ENCODE data around the gene PEX19. TPM values are rescaled to one million over a fixed set of nuclear protein-coding genes. Genes with fewer than 3 reads are reported as not detected.
A peak's percentile ranks its signal among the peaks of the same experiment; 100 is the strongest.

The PEX19 gene
- total RNA-seq, 1 donor from 2014 or later = 74.6 TPM

- Mint-ChIP-seq H3K4me1 (no peaks in the 10 kb centered on the region), H3K9me3 (no peaks in the 10 kb centered on the region), H3K27me3 (ENCODE audit: insufficient read depth, low read depth) (no peaks in the 10 kb centered on the region), H3K4me3 (no peak overlapping the region), H3K27ac (no peak overlapping the region), H3K36me3 (peaks cover 32% of the 10 kb centered on the region)
- Histone ChIP-seq H3K4me2 (no peak overlapping the region), H3K27me3 (no peaks in the 10 kb centered on the region), H3K4me3 (no peak overlapping the region), H3K79me2 (ENCODE audit: low read depth) (no peaks in the 10 kb centered on the region), H3F3A (ENCODE audit: low read depth) (peaks cover 9% of the 10 kb centered on the region), H4K20me1 (ENCODE audit: low read depth) (peaks cover 13% of the 10 kb centered on the region), H3K9me3 (ENCODE audit: low read depth) (no peaks in the 10 kb centered on the region), H3K27ac (no peak overlapping the region), H3K36me3 (peaks cover 23% of the 10 kb centered on the region), H3K9ac (no peak overlapping the region), H2AFZ (replicated peaks) (no peak overlapping the region), H3K4me1 (peaks cover 9% of the 10 kb centered on the region)
- DNase-seq (ENCODE audit: low spot score) = no peak
- no peak for TF ChIP-seq CTCF (IDR thresholded peaks at IDR 0.05)
Observed at GRCh38 chr1:160309185-160309557, 24.2 kb upstream of the PEX19 start.

GRCh38 chr1:160308451-160309184 is 23.7 kb upstream of the PEX19 start:
- H3K27ac ChIP-seq = peak overlapping the region; percentile 72
- peaks cover 9% of the 10 kb centered on the region for H3F3A ChIP-seq (ENCODE audit: low read depth)
- no peak overlapping the region for H2AFZ ChIP-seq (replicated peaks)
- H4K20me1 ChIP-seq (ENCODE audit: low read depth) = peaks cover 13% of the 10 kb centered on the region
- no peak overlapping the region for H3K4me3 ChIP-seq
- H3K4me1 ChIP-seq = peaks cover 9% of the 10 kb centered on the region
- no peak overlapping the region for H3K4me2 ChIP-seq
- H3K27me3 ChIP-seq = no peaks in the 10 kb centered on the region
- no peak for DNase-seq (ENCODE audit: low spot score)
- H3K9me3 ChIP-seq (ENCODE audit: low read depth) = no peaks in the 10 kb centered on the region
- no peaks in the 10 kb centered on the region for H3K79me2 ChIP-seq (ENCODE audit: low read depth)
- Mint-ChIP-seq H3K27me3 (ENCODE audit: insufficient read depth, low read depth) (no peaks in the 10 kb centered on the region), H3K27ac (no peak overlapping the region), H3K36me3 (peaks cover 32% of the 10 kb centered on the region), H3K4me1 (no peaks in the 10 kb centered on the region), H3K4me3 (no peak overlapping the region), H3K9me3 (no peaks in the 10 kb centered on the region)
- peaks cover 22% of the 10 kb centered on the region for H3K36me3 ChIP-seq
- TF ChIP-seq CTCF (IDR thresholded peaks at IDR 0.05) (no peak), EZH2 (IDR thresholded peaks at IDR 0.05) (no peak), EZH2phosphoT487 (IDR thresholded peaks at IDR 0.05) (no peak)
- H3K9ac ChIP-seq = peak overlapping the region; percentile 1

- no peak overlapping the region for H2AFZ ChIP-seq (replicated peaks)
- peaks cover 13% of the 10 kb centered on the region for H4K20me1 ChIP-seq (ENCODE audit: low read depth)
- Mint-ChIP-seq H3K4me3 (no peak overlapping the region), H3K4me1 (no peaks in the 10 kb centered on the region), H3K9me3 (no peaks in the 10 kb centered on the region), H3K27ac (no peak overlapping the region), H3K36me3 (peaks cover 32% of the 10 kb centered on the region), H3K27me3 (ENCODE audit: insufficient read depth, low read depth) (no peaks in the 10 kb centered on the region)
- H3K36me3 ChIP-seq = peaks cover 19% of the 10 kb centered on the region
- peak overlapping the region; percentile 9 for H3K27ac ChIP-seq
- H3K9me3 ChIP-seq (ENCODE audit: low read depth) = no peaks in the 10 kb centered on the region
- peaks cover 9% of the 10 kb centered on the region for H3K4me1 ChIP-seq
- no peaks in the 10 kb centered on the region for H3K79me2 ChIP-seq (ENCODE audit: low read depth)
- TF ChIP-seq EZH2 (IDR thresholded peaks at IDR 0.05) (no peak), CTCF (IDR thresholded peaks at IDR 0.05) (no peak), EZH2phosphoT487 (IDR thresholded peaks at IDR 0.05) (no peak)
- H3K27me3 ChIP-seq = no peaks in the 10 kb centered on the region
- peak overlapping the region; percentile 28 for H3K9ac ChIP-seq
- no peak overlapping the region for H3K4me3 ChIP-seq
- DNase-seq (ENCODE audit: low spot score) = peak; percentile 58
- H3F3A ChIP-seq (ENCODE audit: low read depth) = peaks cover 9% of the 10 kb centered on the region
- H3K4me2 ChIP-seq = peak overlapping the region; percentile 15
Observed at GRCh38 chr1:160307118-160307791, 22.3 kb upstream of the PEX19 start.

Data from neural progenitor cell (in vitro differentiated cells).